Coronary artery (tissue), 2 donors: ENCODE results near the gene BMPR1A.
"Not testable (repeated sequence)": the region's sequence is repeated elsewhere in the genome, so short reads cannot be mapped to it uniquely, and the experiment has no call there.

ENCODE experiments used
- DNase-seq: peaks from one replicate; pipeline ENCODE4 v3.0.0-alpha.2; 2017; ENCODE audit warnings: low spot score
- H3K27ac ChIP-seq, 2 donors: fragments of 200-600 bp; sonication (generic); one replicate each; pipeline ENCODE4 v1.5.1; 2016 to 2019
- H3K4me3 ChIP-seq: fragments of 200-600 bp; sonication (generic); 2 replicates; pipeline ENCODE4 v1.5.1; 2016; ENCODE audit warnings: mild to moderate bottlenecking, moderate library complexity
- CTCF ChIP-seq: fragments of 200-600 bp; sonication (generic); IDR thresholded peaks from one replicate; pipeline ENCODE4 v1.5.1; 2019; ENCODE audit warnings: antibody characterized with exemption

Gene BMPR1A

GRCh38 chr10:86728056-86728455, 28.4 kb upstream of the BMPR1A start:
- DNase-seq: no peak
- TF ChIP-seq CTCF: no peak
- H3K27ac ChIP-seq: no peak overlapping the region
- no peak overlapping the region for H3K4me3 ChIP-seq

- peak overlapping the region in 1 of 2 donors; percentile 69 for H3K27ac ChIP-seq
- no peak overlapping the region for H3K4me3 ChIP-seq
- no peak for DNase-seq
- TF ChIP-seq CTCF: no peak
Observed at GRCh38 chr10:86729677-86730076, 26.7 kb upstream of the BMPR1A start.

- Histone ChIP-seq H3K27ac (peak overlapping the region; percentile 57 to 69), H3K4me3 (no peak overlapping the region)
- TF ChIP-seq CTCF: no peak
- DNase-seq: no peak
Observed at GRCh38 chr10:86730227-86730626, 26.2 kb upstream of the BMPR1A start.

- Histone ChIP-seq H3K4me3 (no peak overlapping the region), H3K27ac (peak overlapping the region; percentile 70 to 95)
- no peak for DNase-seq
- TF ChIP-seq CTCF: no peak
Observed at GRCh38 chr10:86732771-86733170, 23.6 kb upstream of the BMPR1A start.

GRCh38 chr10:86733260-86733671, 23.2 kb upstream of the BMPR1A start:
- no peak for DNase-seq
- no peak for TF ChIP-seq CTCF
- H3K27ac ChIP-seq: peak overlapping the region; percentile 70 to 95
- no peak overlapping the region for H3K4me3 ChIP-seq

GRCh38 chr10:86734207-86734988, 22.0 kb upstream of the BMPR1A start:
- Histone ChIP-seq H3K27ac (peak overlapping the region; percentile 70 to 95), H3K4me3 (no peak overlapping the region)
- DNase-seq: no peak
- TF ChIP-seq CTCF: no peak

- not testable (repeated sequence) for H3K4me3 ChIP-seq, H3K27ac ChIP-seq, DNase-seq
Observed at GRCh38 chr10:86735278-86735677, 21.1 kb upstream of the BMPR1A start.
